GM23338 (cell line): ENCODE measurements around the gene LST1.

Experiments used
- CREB1 ChIP-seq: fragments of 250-450 bp; sonication (Bioruptor Pico); IDR thresholded peaks from 2 replicates; pipeline ENCODE4 v1.5.0; 2020; ENCODE audit warnings: low read depth, mild to moderate bottlenecking, moderate library complexity
- TF ChIP-seq, protein P1 (sequence below), 2 experiments: fragments of 200-600 bp in 1 of 2; sonication (generic) in 1 of 2; conservative IDR thresholded peaks; 2 replicates each; pipeline versions ENCODE4 v1.5.1 to v1.6.1; 2016 to 2017; ENCODE audit warnings: antibody characterized with exemption in 2 of 2, low read depth in 2 of 2, mild to moderate bottlenecking in 2 of 2, moderate library complexity in 1 of 2

DNA sequence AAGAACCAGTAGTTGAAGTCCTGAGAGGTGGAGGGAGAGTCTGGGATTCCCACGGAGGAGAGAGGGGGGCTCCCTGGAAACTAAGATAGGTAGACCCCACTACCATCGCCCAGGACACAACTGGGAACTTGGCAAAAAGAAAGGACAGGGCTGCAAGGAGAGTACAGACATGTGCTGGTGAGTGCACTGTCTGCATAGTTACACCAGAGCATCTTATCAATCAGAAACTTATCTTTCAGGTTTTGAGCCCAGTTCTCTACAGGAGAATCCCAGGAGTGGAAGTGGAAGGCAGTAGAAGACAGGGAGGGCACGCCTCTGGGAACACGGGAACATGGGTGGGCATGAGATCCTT is 26.5 kb upstream of the LST1 start:
- TF ChIP-seq, protein P1, sequence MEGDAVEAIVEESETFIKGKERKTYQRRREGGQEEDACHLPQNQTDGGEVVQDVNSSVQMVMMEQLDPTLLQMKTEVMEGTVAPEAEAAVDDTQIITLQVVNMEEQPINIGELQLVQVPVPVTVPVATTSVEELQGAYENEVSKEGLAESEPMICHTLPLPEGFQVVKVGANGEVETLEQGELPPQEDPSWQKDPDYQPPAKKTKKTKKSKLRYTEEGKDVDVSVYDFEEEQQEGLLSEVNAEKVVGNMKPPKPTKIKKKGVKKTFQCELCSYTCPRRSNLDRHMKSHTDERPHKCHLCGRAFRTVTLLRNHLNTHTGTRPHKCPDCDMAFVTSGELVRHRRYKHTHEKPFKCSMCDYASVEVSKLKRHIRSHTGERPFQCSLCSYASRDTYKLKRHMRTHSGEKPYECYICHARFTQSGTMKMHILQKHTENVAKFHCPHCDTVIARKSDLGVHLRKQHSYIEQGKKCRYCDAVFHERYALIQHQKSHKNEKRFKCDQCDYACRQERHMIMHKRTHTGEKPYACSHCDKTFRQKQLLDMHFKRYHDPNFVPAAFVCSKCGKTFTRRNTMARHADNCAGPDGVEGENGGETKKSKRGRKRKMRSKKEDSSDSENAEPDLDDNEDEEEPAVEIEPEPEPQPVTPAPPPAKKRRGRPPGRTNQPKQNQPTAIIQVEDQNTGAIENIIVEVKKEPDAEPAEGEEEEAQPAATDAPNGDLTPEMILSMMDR (conservative IDR thresholded peaks at IDR 0.05; ENCODE audit: low read depth in 2 of 2), result no peak
- no peak for TF ChIP-seq CREB1 (CRISPR knock-in tag)
